Ecto neural progenitor cell (in vitro differentiated cells): Measurements from ENCODE around the gene DOCK4.

Experiments
- DNase-seq: peaks from one replicate; pipeline ENCODE4 v3.0.0-alpha.2; 2018; ENCODE audit warnings: low spot score

The DOCK4 gene

GRCh38 chr7:112006071-112006470, 200.1 kb downstream of the DOCK4 start:
- no peak for DNase-seq

- no peak for DNase-seq
Observed at GRCh38 chr7:112005205-112005775, 200.9 kb downstream of the DOCK4 start.

GRCh38 chr7:112001091-112001826, 204.9 kb downstream of the DOCK4 start:
- no peak for DNase-seq

- no peak for DNase-seq
Observed at GRCh38 chr7:111998326-111998725, 207.9 kb downstream of the DOCK4 start.

GRCh38 chr7:111997546-111997945, 208.7 kb downstream of the DOCK4 start:
- no peak for DNase-seq

- no peak for DNase-seq
Observed at GRCh38 chr7:111992601-111993000, 213.6 kb downstream of the DOCK4 start.

- no peak for DNase-seq
Observed at GRCh38 chr7:111990643-111991042, 215.6 kb downstream of the DOCK4 start.

- DNase-seq, result no peak
Observed at GRCh38 chr7:111987886-111988285, 218.3 kb downstream of the DOCK4 start.

- DNase-seq, result no peak
Observed at GRCh38 chr7:111987115-111987826, 218.9 kb downstream of the DOCK4 start.

GRCh38 chr7:111986601-111987000, 219.6 kb downstream of the DOCK4 start:
- DNase-seq, result no peak

- no peak for DNase-seq
Observed at GRCh38 chr7:111985798-111986197, 220.4 kb downstream of the DOCK4 start.

GRCh38 chr7:111982804-111983203, 223.4 kb downstream of the DOCK4 start:
- DNase-seq, result no peak

- no peak for DNase-seq
Observed at GRCh38 chr7:111982133-111982532, 224.1 kb downstream of the DOCK4 start.

- DNase-seq, result no peak
Observed at GRCh38 chr7:111980725-111981124, 225.5 kb downstream of the DOCK4 start.

- no peak for DNase-seq
Observed at GRCh38 chr7:111975346-111975745, 230.9 kb downstream of the DOCK4 start.

- DNase-seq, result no peak
Observed at GRCh38 chr7:111960984-111961383, 245.2 kb downstream of the DOCK4 start.

GRCh38 chr7:111958896-111959295, 247.3 kb downstream of the DOCK4 start:
- no peak for DNase-seq

GRCh38 chr7:111958431-111958830, 247.8 kb downstream of the DOCK4 start:
- DNase-seq, result no peak

GRCh38 chr7:111955616-111956015, 250.6 kb downstream of the DOCK4 start:
- no peak for DNase-seq

GRCh38 chr7:111954474-111955381, 251.5 kb downstream of the DOCK4 start:
- no peak for DNase-seq

- DNase-seq, result no peak
Observed at GRCh38 chr7:111954056-111954455, 252.1 kb downstream of the DOCK4 start.

- DNase-seq, result no peak
Observed at GRCh38 chr7:111953611-111954010, 252.6 kb downstream of the DOCK4 start.
